H9 (cell line): ENCODE measurements around the gene MGST2. TPM values are rescaled to one million over a fixed set of nuclear protein-coding genes. Genes with fewer than 3 reads are reported as not detected.

Source experiments
- DNase-seq: peaks from one replicate; pipeline ENCODE4 v3.0.0-alpha.2; 2017
- H2AFZ ChIP-seq: one replicate; pipeline ENCODE4 v1.6.1; 2013; ENCODE audit warnings: mild to moderate bottlenecking, low read length, control low read depth, moderate library complexity
- H2AK5ac ChIP-seq: 2 replicates; pipeline ENCODE4 v1.6.1; 2013; ENCODE audit warnings: low read length, control low read depth, mixed read lengths; ENCODE audit not compliant: insufficient read length
- H2BK120ac ChIP-seq: one replicate; pipeline ENCODE4 v1.6.1; 2013; ENCODE audit warnings: low read depth, mild to moderate bottlenecking, low read length, control low read depth, inconsistent platforms; ENCODE audit not compliant: poor library complexity, severe bottlenecking
- H2BK12ac ChIP-seq: 2 replicates; pipeline ENCODE4 v1.6.1; 2013; ENCODE audit warnings: low read length, control low read depth, mixed read lengths, low read depth; ENCODE audit not compliant: insufficient read length
- H2BK15ac ChIP-seq: 2 replicates; pipeline ENCODE4 v1.6.1; 2013; ENCODE audit warnings: low read depth, low read length, control low read depth
- H2BK20ac ChIP-seq: one replicate; pipeline ENCODE4 v1.6.1; 2013; ENCODE audit warnings: low read depth, mild to moderate bottlenecking, low read length, control low read depth, inconsistent platforms; ENCODE audit not compliant: poor library complexity, severe bottlenecking
- H2BK5ac ChIP-seq: 2 replicates; pipeline ENCODE4 v1.6.1; 2013; ENCODE audit warnings: low read length, control low read depth, mixed read lengths; ENCODE audit not compliant: insufficient read length
- H3K14ac ChIP-seq: 2 replicates; pipeline ENCODE4 v1.6.1; 2013; ENCODE audit warnings: low read length, control low read depth; ENCODE audit not compliant: insufficient read depth
- H3K18ac ChIP-seq: 2 replicates; pipeline ENCODE4 v1.6.1; 2013; ENCODE audit warnings: low read depth, mild to moderate bottlenecking, mixed read lengths, low read length, control low read depth; ENCODE audit not compliant: insufficient read length
- H3K23ac ChIP-seq: 2 replicates; pipeline ENCODE4 v1.6.1; 2013; ENCODE audit warnings: low read length, control low read depth, mixed read lengths, low read depth; ENCODE audit not compliant: insufficient read length
- H3K23me2 ChIP-seq: 2 replicates; pipeline ENCODE4 v1.6.1; 2013; ENCODE audit warnings: low read depth, mild to moderate bottlenecking, mixed read lengths, low read length, control low read depth; ENCODE audit not compliant: insufficient read length, poor library complexity, severe bottlenecking
- H3K27ac ChIP-seq: 2 replicates; pipeline ENCODE4 v1.5.1; 2013; ENCODE audit warnings: low read length, control low read depth, mixed read lengths, low read depth; ENCODE audit not compliant: insufficient read length
- H3K27me3 ChIP-seq: 2 replicates; pipeline ENCODE4 v1.6.1; 2013; ENCODE audit warnings: low read length, control low read depth, inconsistent platforms; ENCODE audit not compliant: insufficient read depth
- H3K4ac ChIP-seq: 2 replicates; pipeline ENCODE4 v1.6.1; 2013; ENCODE audit warnings: low read depth, mild to moderate bottlenecking, control low read depth, inconsistent platforms, low read length, moderate library complexity
- H3K4me1 ChIP-seq: 2 replicates; pipeline ENCODE4 v1.6.1; 2013; ENCODE audit warnings: low read length, control low read depth, inconsistent platforms; ENCODE audit not compliant: insufficient read depth
- H3K4me2 ChIP-seq: 2 replicates; pipeline ENCODE4 v1.6.1; 2013; ENCODE audit warnings: low read length, control low read depth, mixed read lengths; ENCODE audit not compliant: insufficient read length, insufficient read depth
- H3K56ac ChIP-seq: 2 replicates; pipeline ENCODE4 v1.6.1; 2013; ENCODE audit warnings: low read depth, mild to moderate bottlenecking, mixed read lengths, low read length, control low read depth; ENCODE audit not compliant: insufficient read length
- H3K79me1 ChIP-seq: 2 replicates; pipeline ENCODE4 v1.6.1; 2013; ENCODE audit warnings: low read depth, mild to moderate bottlenecking, moderate library complexity, low read length, control low read depth, inconsistent platforms; ENCODE audit not compliant: insufficient read depth, poor library complexity, severe bottlenecking
- H3K79me2 ChIP-seq: 2 replicates; pipeline ENCODE4 v1.6.1; 2013; ENCODE audit warnings: low read length, control low read depth, inconsistent platforms; ENCODE audit not compliant: insufficient read depth
- H3K9ac ChIP-seq: 2 replicates; pipeline ENCODE4 v1.6.1; 2013; ENCODE audit warnings: low read length, control low read depth, mixed read lengths; ENCODE audit not compliant: insufficient read length; ENCODE audit errors: extremely low read depth
- H3K9me3 ChIP-seq: one replicate; pipeline ENCODE4 v1.6.1; 2013; ENCODE audit warnings: low read depth, low read length, inconsistent platforms; ENCODE audit not compliant: control insufficient read depth
- H3T11ph ChIP-seq: one replicate; pipeline ENCODE4 v1.6.1; 2013; ENCODE audit warnings: mild to moderate bottlenecking, low read length, control low read depth, inconsistent platforms
- H4K20me1 ChIP-seq: one replicate; pipeline ENCODE4 v1.6.1; 2013; ENCODE audit not compliant: control insufficient read depth, insufficient read length, insufficient read depth
- H4K5ac ChIP-seq: 2 replicates; pipeline ENCODE4 v1.6.1; 2013; ENCODE audit warnings: low read depth, mild to moderate bottlenecking, mixed read lengths, low read length, control low read depth; ENCODE audit not compliant: insufficient read length
- H4K8ac ChIP-seq: replicated peaks from 2 replicates; pipeline ENCODE4 v1.6.1; 2013; ENCODE audit warnings: low read length, control low read depth, mixed read lengths, low read depth; ENCODE audit not compliant: insufficient read length
- H4K91ac ChIP-seq: 2 replicates; pipeline ENCODE4 v1.6.1; 2013; ENCODE audit warnings: low read depth, mild to moderate bottlenecking, moderate library complexity, mixed read lengths, low read length, control low read depth; ENCODE audit not compliant: insufficient read length
- H3K27ac Mint-ChIP-seq, 3 experiments: 2 replicates in 2 of 3; 3 replicates in 1 of 3; pipeline ENCODE4 v1.8.0; 2020 to 2021; ENCODE audit warnings: mixed read lengths in 3 of 3, mild to moderate bottlenecking in 1 of 3, moderate library complexity in 1 of 3
- H3K27me3 Mint-ChIP-seq: 2 replicates; pipeline ENCODE4 v1.8.0; 2021; ENCODE audit warnings: low read depth, mild to moderate bottlenecking, moderate library complexity, mixed read lengths
- H3K36me3 Mint-ChIP-seq, 3 experiments: 2 replicates in 2 of 3; 3 replicates in 1 of 3; pipeline ENCODE4 v1.8.0; 2020 to 2021; ENCODE audit warnings: low read depth in 3 of 3, mixed read lengths in 3 of 3; ENCODE audit not compliant: insufficient read depth in 1 of 3
- H3K4me1 Mint-ChIP-seq, 2 experiments: 2 replicates each; pipeline ENCODE4 v1.8.0; 2020; ENCODE audit warnings: mixed read lengths in 2 of 2
- H3K4me3 Mint-ChIP-seq, 2 experiments: 2 replicates in 1 of 2; 3 replicates in 1 of 2; pipeline ENCODE4 v1.8.0; 2020 to 2021; ENCODE audit warnings: mild to moderate bottlenecking in 2 of 2, mixed read lengths in 2 of 2, moderate library complexity in 1 of 2
- H3K9me3 Mint-ChIP-seq, 2 experiments: 2 replicates in 1 of 2; 3 replicates in 1 of 2; pipeline ENCODE4 v1.8.0; 2020; ENCODE audit warnings: mild to moderate bottlenecking in 2 of 2, mixed read lengths in 2 of 2, moderate library complexity in 1 of 2
- WGBS: extraction: QIAGEN DNeasy Blood & Tissue Kit; methylation state at CpG from one replicate; pipeline ENCODE4 v1.1.7; 2013; ENCODE audit warnings: missing lambda C conversion rate, low lambda C conversion rate, mixed read lengths; ENCODE audit not compliant: insufficient read length; ENCODE audit errors: extremely low coverage; 5-methylcytosine and 5-hydroxymethylcytosine counted together
- total RNA-seq: library from RNA; stranded (reverse); gene quantifications from 2 replicates; pipeline ENCODE4 v1.2.1, GENCODE V29; 2021
- TF ChIP-seq, protein P1 (sequence below): fragments of 200-600 bp; sonication (generic); conservative IDR thresholded peaks from 3 replicates; pipeline ENCODE4 v1.8.0; 2021; ENCODE audit warnings: antibody characterized with exemption, mild to moderate bottlenecking

The MGST2 gene
- total RNA-seq, 1 experiment from 2014 or later: 6.4 TPM

DNA sequence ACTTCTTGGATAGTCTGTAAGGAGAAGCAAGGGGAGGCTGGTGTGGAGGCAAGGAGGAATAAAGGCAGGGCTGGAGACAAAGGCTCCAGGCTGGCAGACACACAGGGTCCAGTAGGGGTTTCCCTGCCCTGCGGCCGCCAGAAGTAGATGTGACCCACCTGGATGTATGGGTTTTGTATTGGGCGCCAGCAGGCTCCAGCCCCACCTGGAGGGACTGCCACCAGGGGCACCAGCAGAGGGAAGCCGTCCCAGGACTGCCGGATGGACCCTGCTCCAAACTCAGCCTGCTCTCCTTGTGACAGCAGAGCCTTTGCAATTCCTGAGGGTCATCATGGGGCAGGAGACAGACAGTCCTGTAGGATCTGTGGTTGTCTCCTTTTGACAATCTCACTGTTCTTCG, 52.7 kb downstream of the MGST2 start:
- H2BK120ac ChIP-seq: no peak overlapping the region
- no peak overlapping the region for H3K4ac ChIP-seq
- no peak overlapping the region for H3T11ph ChIP-seq
- H4K5ac ChIP-seq: no peak overlapping the region
- no peak overlapping the region for H4K91ac ChIP-seq
- H3K27me3 Mint-ChIP-seq: peaks cover 55% of the 10 kb centered on the region
- no peak overlapping the region for H3K4me2 ChIP-seq
- no peaks in the 10 kb centered on the region; a peak in 1 of 5 replicates for H3K9me3 Mint-ChIP-seq
- no CpG with 5 or more reads among the region's 6 CpGs for WGBS
- H3K9me3 ChIP-seq: no peaks in the 10 kb centered on the region
- H3K27ac Mint-ChIP-seq: no peak overlapping the region
- no peak overlapping the region for H2AK5ac ChIP-seq
- H3K27ac ChIP-seq: no peak overlapping the region
- H3K18ac ChIP-seq: no peak overlapping the region
- H3K4me1 ChIP-seq: no peaks in the 10 kb centered on the region
- H3K27me3 ChIP-seq: peaks cover 17% of the 10 kb centered on the region; the same call in 1 of the 2 replicates
- H2BK15ac ChIP-seq: no peak overlapping the region
- H3K23me2 ChIP-seq: no peaks in the 10 kb centered on the region
- H3K79me1 ChIP-seq: no peaks in the 10 kb centered on the region
- H3K56ac ChIP-seq: no peak overlapping the region
- H3K79me2 ChIP-seq: no peaks in the 10 kb centered on the region
- no peak overlapping the region for H3K23ac ChIP-seq
- peaks cover 5 to 10% of the 10 kb centered on the region in 2 experiments; a peak in 2 of 4 replicates for H3K4me1 Mint-ChIP-seq
- H4K20me1 ChIP-seq: no peaks in the 10 kb centered on the region
- H3K14ac ChIP-seq: no peak overlapping the region
- H3K4me3 Mint-ChIP-seq: no peak overlapping the region
- H4K8ac ChIP-seq: no peak overlapping the region
- no peak overlapping the region for H2AFZ ChIP-seq
- no peak overlapping the region for H2BK20ac ChIP-seq
- H2BK12ac ChIP-seq: no peak overlapping the region
- no peak overlapping the region for H2BK5ac ChIP-seq
- no peak overlapping the region for H3K9ac ChIP-seq
- H3K36me3 Mint-ChIP-seq: no peaks in the 10 kb centered on the region; a peak in 1 of 7 replicates
- DNase-seq: no peak
- TF ChIP-seq, protein P1, sequence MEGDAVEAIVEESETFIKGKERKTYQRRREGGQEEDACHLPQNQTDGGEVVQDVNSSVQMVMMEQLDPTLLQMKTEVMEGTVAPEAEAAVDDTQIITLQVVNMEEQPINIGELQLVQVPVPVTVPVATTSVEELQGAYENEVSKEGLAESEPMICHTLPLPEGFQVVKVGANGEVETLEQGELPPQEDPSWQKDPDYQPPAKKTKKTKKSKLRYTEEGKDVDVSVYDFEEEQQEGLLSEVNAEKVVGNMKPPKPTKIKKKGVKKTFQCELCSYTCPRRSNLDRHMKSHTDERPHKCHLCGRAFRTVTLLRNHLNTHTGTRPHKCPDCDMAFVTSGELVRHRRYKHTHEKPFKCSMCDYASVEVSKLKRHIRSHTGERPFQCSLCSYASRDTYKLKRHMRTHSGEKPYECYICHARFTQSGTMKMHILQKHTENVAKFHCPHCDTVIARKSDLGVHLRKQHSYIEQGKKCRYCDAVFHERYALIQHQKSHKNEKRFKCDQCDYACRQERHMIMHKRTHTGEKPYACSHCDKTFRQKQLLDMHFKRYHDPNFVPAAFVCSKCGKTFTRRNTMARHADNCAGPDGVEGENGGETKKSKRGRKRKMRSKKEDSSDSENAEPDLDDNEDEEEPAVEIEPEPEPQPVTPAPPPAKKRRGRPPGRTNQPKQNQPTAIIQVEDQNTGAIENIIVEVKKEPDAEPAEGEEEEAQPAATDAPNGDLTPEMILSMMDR: no peak
